Lung (tissue), 12 donors: ENCODE data around the gene CEP70. TPM values are rescaled to one million over a fixed set of nuclear protein-coding genes. Genes with fewer than 3 reads are reported as not detected.

Experiments
- ATAC-seq: fragments of 200-7000 bp; cut with Tn5 transposase; one replicate; pipeline ENCODE4 v1.9.1; 2020; ENCODE audit warnings: moderate number of reproducible peaks; ENCODE audit not compliant: insufficient read depth, low FRiP score
- DNase-seq, 3 donors: peaks; one replicate each; pipeline ENCODE4 v3.0.0-alpha.2; 2013 to 2017
- H3K27ac ChIP-seq, 2 donors: one replicate each; pipeline ENCODE4 v1.5.1; 2013; ENCODE audit warnings: mild to moderate bottlenecking in 2 of 2, moderate library complexity in 2 of 2, control low read depth in 1 of 2, inconsistent platforms in 1 of 2, low read depth in 1 of 2, low read length in 1 of 2
- H3K27me3 ChIP-seq, 3 donors: one replicate each; pipeline ENCODE4 v1.5.1; 2013; ENCODE audit warnings: low read length in 2 of 3; ENCODE audit not compliant: control insufficient read depth in 3 of 3, insufficient read depth in 3 of 3
- H3K36me3 ChIP-seq, 4 donors: one replicate each; pipeline ENCODE4 v1.5.1; 2013; ENCODE audit warnings: low read length in 4 of 4, mild to moderate bottlenecking in 1 of 4, moderate library complexity in 1 of 4; ENCODE audit not compliant: control insufficient read depth in 4 of 4, insufficient read depth in 4 of 4
- H3K4me1 ChIP-seq, 5 donors: one replicate each; pipeline ENCODE4 v1.5.1; 2013; ENCODE audit warnings: low read length in 5 of 5, mild to moderate bottlenecking in 2 of 5, moderate library complexity in 1 of 5; ENCODE audit not compliant: control insufficient read depth in 5 of 5, insufficient read depth in 5 of 5
- H3K4me3 ChIP-seq: one replicate; pipeline ENCODE4 v1.5.1; 2013; ENCODE audit warnings: mild to moderate bottlenecking, control low read depth, moderate library complexity
- H3K9ac ChIP-seq, 2 donors: one replicate each; pipeline ENCODE4 v1.5.1; 2013; ENCODE audit warnings: low read length in 2 of 2, control low read depth in 1 of 2; ENCODE audit not compliant: insufficient read depth in 1 of 2
- H3K9me3 ChIP-seq, 4 donors: one replicate each; pipeline ENCODE4 v1.5.1; 2013; ENCODE audit warnings: low read length in 3 of 4, mild to moderate bottlenecking in 1 of 4, moderate library complexity in 1 of 4; ENCODE audit not compliant: control insufficient read depth in 4 of 4, insufficient read depth in 3 of 4
- WGBS, 2 donors: extraction: QIAGEN DNeasy Blood & Tissue Kit; methylation state at CpG; one replicate each; pipeline ENCODE4 v1.1.7; 2013; 5-methylcytosine and 5-hydroxymethylcytosine counted together
- polyA plus RNA-seq, 2 donors: library from polyadenylated mRNA; stranded (reverse); fragments of 200-250 nt; gene quantifications; one replicate each; pipeline ENCODE4 v1.2.1, GENCODE V29; 2013
- total RNA-seq, 2 donors: library from RNA; depleted of rRNA in 1 of 2; stranded (reverse); fragments of >200 nt in 1 of 2; gene quantifications; one replicate each; pipeline ENCODE4 v1.2.1, GENCODE V29; 2014 to 2021
- TF ChIP-seq, protein P1 (sequence below): IDR thresholded peaks from 2 replicates; pipeline ENCODE4 v1.5.1; 2012; ENCODE audit warnings: mild to moderate bottlenecking; ENCODE audit errors: control extremely low read depth, extremely low read depth
- donor health status: control.
- donor health status: control.
- donor health status: Bipolar disorder and iron deficiency.
- donor health status: healthy.
- donor health status: DM: yes; HTN: yes; CAD: no.

The CEP70 gene
- total and polyA plus RNA-seq, 4 donors = 19.5 to 137 (median 32.5) TPM

- no peaks in the 10 kb centered on the region for H3K27me3 ChIP-seq
- H3K36me3 ChIP-seq = peaks cover 0 to 15% (median 0%) of the 10 kb centered on the region in 4 donors
- TF ChIP-seq, protein P1, sequence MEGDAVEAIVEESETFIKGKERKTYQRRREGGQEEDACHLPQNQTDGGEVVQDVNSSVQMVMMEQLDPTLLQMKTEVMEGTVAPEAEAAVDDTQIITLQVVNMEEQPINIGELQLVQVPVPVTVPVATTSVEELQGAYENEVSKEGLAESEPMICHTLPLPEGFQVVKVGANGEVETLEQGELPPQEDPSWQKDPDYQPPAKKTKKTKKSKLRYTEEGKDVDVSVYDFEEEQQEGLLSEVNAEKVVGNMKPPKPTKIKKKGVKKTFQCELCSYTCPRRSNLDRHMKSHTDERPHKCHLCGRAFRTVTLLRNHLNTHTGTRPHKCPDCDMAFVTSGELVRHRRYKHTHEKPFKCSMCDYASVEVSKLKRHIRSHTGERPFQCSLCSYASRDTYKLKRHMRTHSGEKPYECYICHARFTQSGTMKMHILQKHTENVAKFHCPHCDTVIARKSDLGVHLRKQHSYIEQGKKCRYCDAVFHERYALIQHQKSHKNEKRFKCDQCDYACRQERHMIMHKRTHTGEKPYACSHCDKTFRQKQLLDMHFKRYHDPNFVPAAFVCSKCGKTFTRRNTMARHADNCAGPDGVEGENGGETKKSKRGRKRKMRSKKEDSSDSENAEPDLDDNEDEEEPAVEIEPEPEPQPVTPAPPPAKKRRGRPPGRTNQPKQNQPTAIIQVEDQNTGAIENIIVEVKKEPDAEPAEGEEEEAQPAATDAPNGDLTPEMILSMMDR = no peak
- H3K9ac ChIP-seq = no peak overlapping the region
- H3K27ac ChIP-seq = no peak overlapping the region
- H3K9me3 ChIP-seq = no peaks in the 10 kb centered on the region
- no peak overlapping the region for H3K4me3 ChIP-seq
- WGBS, 2 donors = 79% methylated on average over 6 of the region's 6 CpGs
- ATAC-seq (no peak), DNase-seq (no peak)
- H3K4me1 ChIP-seq = peaks cover 0 to 4% (median 0%) of the 10 kb centered on the region in 5 donors
These were observed 130.2 kb downstream of the CEP70 start for GRCh38 chr3:138463724-138464490.

DNA sequence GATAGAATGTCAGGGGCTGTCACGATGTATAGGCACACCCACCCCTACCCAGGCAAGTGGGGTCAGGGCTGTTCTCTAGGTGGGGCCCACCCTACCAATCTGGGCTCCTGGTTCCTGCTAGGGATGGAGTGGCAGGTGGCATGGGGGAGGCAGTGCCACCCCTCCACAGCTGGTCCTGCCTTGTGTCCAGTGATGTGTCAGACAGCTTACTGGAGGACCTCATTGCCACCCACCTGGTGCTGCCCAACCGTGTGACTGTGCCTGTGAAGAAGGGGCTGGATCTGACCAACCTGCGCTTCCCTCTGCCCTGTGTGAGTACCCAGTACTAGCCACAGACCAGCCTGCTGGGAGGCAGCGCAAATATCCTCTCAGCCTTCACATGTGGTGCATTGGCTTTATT is 132.2 kb downstream of the CEP70 start:
- TF ChIP-seq, protein P1 = no peak
- Histone ChIP-seq H3K4me3 (no peak overlapping the region), H3K27ac (no peak overlapping the region), H3K36me3 (peaks cover 0 to 11% (median 0%) of the 10 kb centered on the region in 4 donors), H3K9ac (no peak overlapping the region), H3K4me1 (no peaks in the 10 kb centered on the region), H3K27me3 (no peaks in the 10 kb centered on the region), H3K9me3 (no peaks in the 10 kb centered on the region)
- DNase-seq (no peak), ATAC-seq (no peak)
- WGBS, 2 donors = 90% methylated on average over 4 of the region's 4 CpGs

DNA sequence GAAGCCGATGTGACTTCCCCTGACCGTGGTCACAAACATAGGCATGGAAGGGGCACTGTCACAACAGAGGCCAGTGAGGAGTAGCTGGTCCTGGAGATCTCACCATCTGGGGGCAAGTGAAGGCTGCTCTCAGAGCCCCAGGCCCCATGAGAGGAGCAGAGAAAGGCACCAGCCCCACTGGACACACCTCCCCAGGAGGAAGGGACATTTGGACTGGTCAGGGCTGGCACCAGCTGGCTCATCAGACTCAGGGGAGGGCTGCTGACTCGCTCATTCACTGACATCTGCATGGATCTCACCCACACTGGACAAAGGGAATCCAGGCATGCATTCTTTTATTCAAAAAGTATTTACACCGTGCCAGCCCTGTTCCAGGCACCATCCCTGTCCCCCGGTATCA is 132.8 kb downstream of the CEP70 start:
- ATAC-seq (no peak), DNase-seq (no peak)
- Histone ChIP-seq H3K9me3 (no peaks in the 10 kb centered on the region), H3K36me3 (peaks cover 0 to 11% (median 0%) of the 10 kb centered on the region in 4 donors), H3K27ac (no peak overlapping the region), H3K27me3 (no peaks in the 10 kb centered on the region), H3K4me3 (no peak overlapping the region), H3K9ac (no peak overlapping the region), H3K4me1 (no peaks in the 10 kb centered on the region)
- WGBS, 2 donors = 69 to 85% methylated on average over 5 of the region's 5 CpGs
- TF ChIP-seq, protein P1 = no peak
